Mesenchymal stem cell (in vitro differentiated cells and primary cell): Measurements from ENCODE around the gene SLC6A17.

Experiments
- DNase-seq: peaks from one replicate; pipeline ENCODE4 v3.0.0-alpha.2; 2013
- H2AFZ ChIP-seq: one replicate; pipeline ENCODE4 v1.6.1; 2013; ENCODE audit warnings: low read depth, mild to moderate bottlenecking, control low read depth, inconsistent platforms, low read length, moderate library complexity
- H2AK5ac ChIP-seq: 2 replicates; pipeline ENCODE4 v1.6.1; 2013; ENCODE audit warnings: low read length, moderate library complexity, mild to moderate bottlenecking, inconsistent platforms; ENCODE audit not compliant: severe bottlenecking
- H2BK120ac ChIP-seq: one replicate; pipeline ENCODE4 v1.6.1; 2013; ENCODE audit warnings: low read depth, mild to moderate bottlenecking, inconsistent platforms, low read length, moderate library complexity
- H2BK12ac ChIP-seq, 2 experiments: one replicate each; pipeline ENCODE4 v1.6.1; 2013; ENCODE audit warnings: inconsistent platforms in 2 of 2, low read length in 2 of 2, mild to moderate bottlenecking in 2 of 2, moderate library complexity in 2 of 2, control low read depth in 1 of 2
- H2BK15ac ChIP-seq: one replicate; pipeline ENCODE4 v1.6.1; 2013; ENCODE audit warnings: mild to moderate bottlenecking, low read depth, inconsistent platforms; ENCODE audit not compliant: poor library complexity, severe bottlenecking
- H2BK5ac ChIP-seq: 2 replicates; pipeline ENCODE4 v1.6.1; 2013; ENCODE audit warnings: low read depth, mild to moderate bottlenecking, low read length, control low read depth, inconsistent platforms; ENCODE audit not compliant: poor library complexity, severe bottlenecking
- H3K14ac ChIP-seq, 2 experiments: one replicate each; pipeline ENCODE4 v1.6.1; 2013; ENCODE audit warnings: inconsistent platforms in 2 of 2, low read length in 2 of 2, control low read depth in 1 of 2, mild to moderate bottlenecking in 1 of 2, moderate library complexity in 1 of 2
- H3K18ac ChIP-seq, 2 experiments: one replicate each; pipeline ENCODE4 v1.6.1; 2013; ENCODE audit warnings: inconsistent platforms in 2 of 2, low read length in 2 of 2, control low read depth in 1 of 2, low read depth in 1 of 2, mild to moderate bottlenecking in 1 of 2
- H3K23ac ChIP-seq, 2 experiments: one replicate each; pipeline ENCODE4 v1.6.1; 2013; ENCODE audit warnings: inconsistent platforms in 2 of 2, low read length in 2 of 2, mild to moderate bottlenecking in 2 of 2, moderate library complexity in 2 of 2, control low read depth in 1 of 2
- H3K27ac ChIP-seq: 2 replicates; pipeline ENCODE4 v1.5.1; 2013; ENCODE audit warnings: mild to moderate bottlenecking, moderate library complexity, low read length, control low read depth, inconsistent platforms; ENCODE audit not compliant: poor library complexity, severe bottlenecking
- H3K27me3 ChIP-seq, 2 experiments: 2 replicates each; pipeline versions ENCODE4 v1.6.1 to v1.7.0; 2013; ENCODE audit warnings: low read length in 2 of 2, mild to moderate bottlenecking in 2 of 2, moderate library complexity in 2 of 2, control low read depth in 1 of 2, inconsistent platforms in 1 of 2; ENCODE audit not compliant: control insufficient read depth in 1 of 2, insufficient read depth in 1 of 2
- H3K36me3 ChIP-seq, 2 experiments: 2 replicates each; pipeline versions ENCODE4 v1.6.1 to v1.7.0; 2013; ENCODE audit warnings: low read length in 2 of 2, control low read depth in 1 of 2, inconsistent platforms in 1 of 2, low read depth in 1 of 2, mild to moderate bottlenecking in 1 of 2; ENCODE audit not compliant: insufficient read depth in 2 of 2, control insufficient read depth in 1 of 2
- H3K4ac ChIP-seq, 2 experiments: one replicate each; pipeline ENCODE4 v1.6.1; 2013; ENCODE audit warnings: inconsistent platforms in 2 of 2, low read length in 2 of 2, mild to moderate bottlenecking in 2 of 2, moderate library complexity in 2 of 2, control low read depth in 1 of 2, low read depth in 1 of 2
- H3K4me1 ChIP-seq: 2 replicates; pipeline ENCODE4 v1.6.1; 2013; ENCODE audit warnings: low read depth, low read length, control low read depth; ENCODE audit not compliant: control insufficient read depth, insufficient read depth
- H3K4me2 ChIP-seq: 2 replicates; pipeline ENCODE4 v1.6.1; 2013; ENCODE audit warnings: low read length, mild to moderate bottlenecking, inconsistent platforms; ENCODE audit not compliant: poor library complexity, severe bottlenecking
- H3K4me3 ChIP-seq, 2 experiments: 2 replicates each; pipeline versions ENCODE4 v1.5.1 to v1.7.0; 2013; ENCODE audit warnings: low read length in 2 of 2, mild to moderate bottlenecking in 2 of 2, control low read depth in 1 of 2, low read depth in 1 of 2; ENCODE audit not compliant: insufficient read depth in 1 of 2
- H3K79me1 ChIP-seq: replicated peaks from 2 replicates; pipeline ENCODE4 v1.6.1; 2013; ENCODE audit warnings: mild to moderate bottlenecking, control low read depth, low read length, inconsistent platforms; ENCODE audit not compliant: poor library complexity, severe bottlenecking
- H3K9ac ChIP-seq: 2 replicates; pipeline ENCODE4 v1.7.0; 2013; ENCODE audit warnings: mild to moderate bottlenecking, low read length, moderate library complexity
- H3K9me3 ChIP-seq: 2 replicates; pipeline ENCODE4 v1.7.0; 2013; ENCODE audit warnings: mild to moderate bottlenecking, low read length; ENCODE audit not compliant: control insufficient read depth
- H4K8ac ChIP-seq: one replicate; pipeline ENCODE4 v1.6.1; 2013; ENCODE audit warnings: inconsistent platforms, mild to moderate bottlenecking, low read length, moderate library complexity
- H4K91ac ChIP-seq: one replicate; pipeline ENCODE4 v1.6.1; 2013; ENCODE audit warnings: mild to moderate bottlenecking, low read length, inconsistent platforms
- whole genome bisulfite sequencing: methylation state at CpG from one replicate; pipeline ENCODE4 v1.1.7; 2013; ENCODE audit warnings: mixed read lengths; 5-methylcytosine and 5-hydroxymethylcytosine counted together

Gene SLC6A17

DNA sequence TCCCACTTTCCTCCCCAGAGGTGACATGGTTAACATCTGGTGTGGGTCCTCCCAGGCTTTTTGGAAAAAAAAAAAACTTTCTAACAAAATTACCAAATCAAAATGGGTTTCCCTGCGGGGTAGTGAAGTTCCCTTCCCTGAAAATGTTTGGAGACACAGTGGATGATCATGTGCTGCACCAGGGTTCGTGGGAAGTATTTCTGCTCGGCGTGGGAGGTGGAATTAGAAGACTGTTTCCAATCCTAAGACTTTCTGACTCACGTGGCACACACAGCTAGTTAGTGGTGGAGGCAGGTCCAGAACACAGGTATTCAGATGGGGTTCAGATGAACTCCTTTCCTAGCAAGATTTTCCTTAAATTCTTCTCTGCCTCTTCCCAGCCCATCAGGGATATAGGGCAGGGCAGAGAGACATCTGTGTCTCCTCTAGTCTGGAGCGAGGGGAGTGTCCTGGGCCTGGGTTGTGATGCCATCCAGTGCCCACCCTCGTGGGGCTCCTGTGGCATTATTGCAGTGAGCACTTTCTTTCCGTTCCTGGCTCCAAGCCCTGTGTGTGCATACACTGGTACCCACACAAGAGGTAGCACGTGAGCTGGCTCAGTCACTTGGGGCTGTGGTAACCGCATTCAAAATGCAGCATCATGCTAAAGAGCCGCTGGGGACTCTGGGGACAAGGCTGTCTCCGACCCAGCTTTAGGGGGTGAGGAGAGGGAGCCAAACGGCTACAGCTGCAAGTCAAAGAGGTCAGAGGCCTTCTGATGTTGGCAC lies 87.3 kb downstream of the SLC6A17 start:
- H3K14ac ChIP-seq = no peak overlapping the region
- H3K4me3 ChIP-seq = no peak overlapping the region
- no peak overlapping the region for H4K91ac ChIP-seq
- no peak overlapping the region for H4K8ac ChIP-seq
- no peak overlapping the region for H2BK5ac ChIP-seq
- no peak overlapping the region for H3K27ac ChIP-seq
- no peak overlapping the region for H2BK12ac ChIP-seq
- no peak overlapping the region for H2BK15ac ChIP-seq
- H3K27me3 ChIP-seq = peaks cover 0 to 55% of the 10 kb centered on the region in 2 experiments
- H3K9me3 ChIP-seq = no peaks in the 10 kb centered on the region
- no peak overlapping the region for H3K9ac ChIP-seq
- H2AFZ ChIP-seq = no peak overlapping the region
- H3K79me1 ChIP-seq = no peaks in the 10 kb centered on the region
- no peak overlapping the region for H2BK120ac ChIP-seq
- DNase-seq = no peak
- WGBS = 77% methylated on average over 13 of the region's 13 CpGs
- no peak overlapping the region for H3K4ac ChIP-seq
- H3K36me3 ChIP-seq = peaks cover 0 to 7% of the 10 kb centered on the region in 2 experiments
- H3K4me1 ChIP-seq = no peaks in the 10 kb centered on the region
- peak overlapping the region in 1 of 2 experiments; percentile 26 for H3K23ac ChIP-seq
- no peak overlapping the region for H3K4me2 ChIP-seq
- no peak overlapping the region for H3K18ac ChIP-seq
- H2AK5ac ChIP-seq = no peak overlapping the region

DNA sequence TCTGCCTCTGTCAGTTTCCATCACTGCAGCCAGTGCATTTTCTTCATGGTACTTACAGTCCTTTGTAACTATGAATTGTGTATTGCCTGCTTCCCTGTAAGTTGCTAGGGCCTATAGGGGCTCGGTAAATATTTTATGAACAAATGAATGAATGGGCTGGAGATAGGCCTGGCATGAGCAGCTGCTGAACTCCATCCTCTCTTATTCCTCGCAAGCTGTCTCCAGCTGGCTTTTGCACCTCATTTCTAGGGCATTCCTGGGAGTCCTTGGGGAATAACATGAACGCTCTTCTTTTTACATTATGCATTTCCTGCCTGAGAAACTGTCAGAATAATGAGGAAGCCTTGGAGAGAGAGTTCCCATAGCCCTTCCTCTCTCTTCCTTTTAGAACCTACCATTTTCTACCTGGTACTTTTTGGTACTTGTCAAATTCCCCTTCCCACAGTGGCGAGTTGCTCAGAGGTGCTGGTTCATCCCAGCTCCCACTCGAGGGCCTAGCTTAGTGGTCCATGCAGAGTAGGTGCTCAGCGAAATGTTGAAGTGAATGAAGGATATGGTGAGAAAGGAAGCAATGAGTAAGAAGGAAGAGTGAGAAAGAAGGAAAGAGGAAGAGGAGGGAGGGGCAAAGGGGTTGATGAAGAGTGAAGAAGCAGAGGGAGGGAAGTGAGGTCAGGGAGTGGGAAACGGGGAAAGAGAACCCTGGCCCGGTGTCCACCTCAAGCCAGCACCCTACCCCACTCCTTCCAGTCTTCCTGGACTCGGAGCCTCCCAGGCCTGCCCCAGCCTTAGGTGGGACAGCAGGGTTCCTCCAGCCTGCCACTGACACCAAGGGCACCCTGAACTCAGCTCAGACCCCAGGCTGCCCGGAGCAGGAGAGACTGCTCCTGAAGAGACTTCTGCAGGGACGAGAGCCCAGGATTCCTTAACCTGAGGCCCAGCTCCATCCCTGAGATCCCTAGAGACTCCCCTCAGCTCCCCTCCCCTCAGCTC lies 89.4 kb downstream of the SLC6A17 start:
- Histone ChIP-seq H4K8ac (no peak overlapping the region), H3K27me3 (peaks cover 0 to 69% of the 10 kb centered on the region in 2 experiments), H3K9me3 (no peaks in the 10 kb centered on the region), H2BK12ac (no peak overlapping the region), H2AK5ac (no peak overlapping the region), H3K4me2 (no peak overlapping the region), H3K23ac (no peak overlapping the region), H4K91ac (no peak overlapping the region), H3K18ac (no peak overlapping the region), H3K79me1 (no peaks in the 10 kb centered on the region), H2BK15ac (no peak overlapping the region), H3K4me1 (no peaks in the 10 kb centered on the region), H3K27ac (no peak overlapping the region), H2BK5ac (no peak overlapping the region), H3K9ac (no peak overlapping the region), H3K14ac (peak overlapping the region in 1 of 2 experiments; percentile 35), H3K4me3 (no peak overlapping the region), H2BK120ac (no peak overlapping the region), H2AFZ (no peak overlapping the region), H3K4ac (no peak overlapping the region), H3K36me3 (no peaks in the 10 kb centered on the region)
- peak; percentile 4 for DNase-seq
- whole genome bisulfite sequencing = 67% methylated on average over 10 of the region's 11 CpGs

DNA sequence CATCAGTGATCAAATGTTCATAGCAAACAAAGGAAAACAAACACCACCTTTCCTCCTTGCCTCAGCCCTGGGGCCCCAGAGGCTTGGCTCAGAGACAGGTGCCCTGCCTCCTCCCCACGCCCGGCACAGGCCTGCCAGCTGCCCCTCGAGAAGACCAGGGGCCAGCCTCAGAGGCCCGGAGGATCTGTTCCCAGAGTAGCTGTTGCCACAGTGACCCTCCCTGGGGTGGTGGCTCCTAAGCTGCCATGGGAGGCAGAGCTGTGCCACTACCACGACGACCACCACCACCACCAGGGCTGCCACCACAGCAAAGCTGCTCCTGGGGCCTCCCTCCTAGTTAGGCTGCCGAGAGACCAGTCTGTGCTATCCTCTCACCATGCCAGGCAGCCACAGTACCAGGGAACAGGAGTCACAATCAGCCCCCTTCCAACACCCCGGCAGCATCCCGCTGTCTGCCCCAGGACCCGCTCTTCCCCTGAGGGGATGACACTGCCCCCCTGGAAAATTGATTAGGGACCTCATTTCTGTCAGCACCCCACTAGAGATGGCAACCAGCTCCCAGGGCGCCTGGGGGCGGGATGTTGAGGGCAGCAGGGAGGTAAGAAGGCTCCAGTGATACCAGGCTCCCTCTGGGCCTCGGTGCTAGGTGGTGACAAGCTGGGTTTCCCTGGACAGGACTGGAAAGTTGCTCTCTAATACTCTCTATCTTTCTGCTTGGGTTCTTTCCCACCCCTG lies 90.3 kb downstream of the SLC6A17 start:
- no peak overlapping the region for H2BK12ac ChIP-seq
- no peak overlapping the region for H3K27ac ChIP-seq
- H3K9ac ChIP-seq = no peak overlapping the region
- H2AK5ac ChIP-seq = no peak overlapping the region
- H4K8ac ChIP-seq = no peak overlapping the region
- H3K4me1 ChIP-seq = no peaks in the 10 kb centered on the region
- H2BK15ac ChIP-seq = no peak overlapping the region
- 81% methylated on average over 13 of the region's 13 CpGs for WGBS
- H3K36me3 ChIP-seq = no peaks in the 10 kb centered on the region
- no peak overlapping the region for H3K4me3 ChIP-seq
- H3K18ac ChIP-seq = no peak overlapping the region
- no peak overlapping the region for H2BK120ac ChIP-seq
- no peak overlapping the region for H2AFZ ChIP-seq
- no peak overlapping the region for H3K4me2 ChIP-seq
- H3K9me3 ChIP-seq = no peaks in the 10 kb centered on the region
- peaks cover 0 to 69% of the 10 kb centered on the region in 2 experiments for H3K27me3 ChIP-seq
- no peak for DNase-seq
- no peak overlapping the region for H3K4ac ChIP-seq
- H3K14ac ChIP-seq = no peak overlapping the region
- no peaks in the 10 kb centered on the region for H3K79me1 ChIP-seq
- no peak overlapping the region for H3K23ac ChIP-seq
- no peak overlapping the region for H2BK5ac ChIP-seq
- no peak overlapping the region for H4K91ac ChIP-seq
